Activated CD8-positive, alpha-beta memory T cell treated with anti-CD3 and anti-CD28 coated beads, Interleukin-2, amount 50 U/mL, for 24 hours (primary cell): ENCODE results near the gene MAGI1.

Source experiments
- DNase-seq: peaks from one replicate; pipeline ENCODE4 v3.0.0-alpha.2; 2020; ENCODE audit errors: extremely low read depth

MAGI1 gene

DNA sequence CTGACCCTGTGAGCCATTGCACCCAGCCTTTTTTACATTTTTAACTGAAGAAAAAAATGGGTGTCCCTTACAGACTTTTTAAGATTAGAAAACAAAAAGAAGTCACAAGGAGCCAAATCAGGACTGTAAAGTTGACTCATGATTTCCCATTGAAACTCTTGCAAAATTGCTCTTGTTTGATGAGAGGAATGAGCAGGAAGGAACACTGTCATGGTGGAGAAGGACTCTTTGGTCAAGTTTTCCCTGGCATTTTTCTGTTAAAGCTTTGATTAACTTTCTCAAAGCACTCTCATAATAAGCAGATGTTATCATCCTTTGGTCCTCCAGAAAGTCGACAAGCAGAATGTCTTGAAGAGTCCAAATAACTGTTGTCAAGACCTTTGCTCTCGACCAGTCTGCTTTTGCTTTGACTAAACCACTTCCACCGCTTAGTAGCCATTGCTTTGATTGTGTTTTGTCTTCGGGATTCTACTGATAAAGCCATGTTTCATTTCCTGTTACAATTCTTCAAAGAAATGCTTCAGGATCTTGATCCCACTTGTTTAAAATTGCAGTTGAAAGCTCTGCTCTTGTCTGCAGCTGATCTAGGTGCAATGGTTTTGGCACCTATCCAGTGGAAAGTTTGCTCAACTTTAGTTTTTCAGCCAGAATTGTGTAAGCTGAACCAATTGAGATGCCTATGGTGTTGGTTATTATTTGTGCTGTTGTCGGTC, 369.4 kb downstream of the MAGI1 start:
- DNase-seq: no peak

DNA sequence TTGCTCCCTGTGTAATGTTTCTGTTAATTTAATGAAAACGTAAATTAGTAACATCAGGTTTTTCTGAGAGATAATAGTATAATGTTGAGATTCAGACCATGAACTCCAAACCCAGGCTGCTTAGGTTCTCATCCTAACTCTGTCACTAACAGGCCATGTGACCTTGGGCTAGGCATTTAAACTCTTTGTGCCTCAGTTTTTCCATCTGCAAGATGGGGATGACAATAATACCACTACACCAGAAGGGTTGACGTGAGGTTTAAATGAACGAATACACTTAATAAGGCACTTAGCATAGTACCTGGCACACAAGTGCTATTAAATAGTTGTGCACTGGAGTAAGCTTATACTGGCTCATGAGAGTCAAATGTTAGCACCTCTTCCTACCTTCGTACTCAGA, 370.8 kb downstream of the MAGI1 start:
- DNase-seq: no peak

DNA sequence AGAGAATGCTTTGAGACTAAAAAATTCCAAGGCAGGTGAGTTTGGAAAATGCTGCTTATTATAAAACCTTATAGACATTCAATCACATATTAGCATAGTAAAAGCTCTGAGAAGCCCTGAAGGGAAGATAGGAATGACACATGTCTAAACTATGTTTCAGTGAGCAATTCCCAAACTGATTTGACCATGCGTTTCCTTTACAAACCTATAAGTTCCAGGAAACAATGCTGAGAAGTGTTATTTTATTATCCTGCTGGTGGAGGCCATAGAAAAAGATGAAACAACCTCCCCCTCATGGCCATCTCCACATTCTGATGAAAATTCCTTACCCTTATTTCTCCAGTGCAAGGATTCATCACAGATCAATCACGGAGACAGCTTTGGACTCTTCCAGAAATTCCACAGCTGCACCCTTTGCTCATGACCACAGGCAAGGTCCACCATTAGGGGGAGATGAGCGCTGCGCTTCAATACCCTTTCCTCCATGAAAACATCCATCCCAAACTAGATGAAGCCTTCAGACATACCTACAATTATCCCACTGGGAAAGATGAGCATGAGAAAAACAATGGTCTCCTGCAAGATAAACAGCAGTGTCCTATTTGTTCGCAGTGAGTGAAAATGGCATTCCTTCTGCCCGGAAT, 372.1 kb downstream of the MAGI1 start:
- DNase-seq: no peak

DNA sequence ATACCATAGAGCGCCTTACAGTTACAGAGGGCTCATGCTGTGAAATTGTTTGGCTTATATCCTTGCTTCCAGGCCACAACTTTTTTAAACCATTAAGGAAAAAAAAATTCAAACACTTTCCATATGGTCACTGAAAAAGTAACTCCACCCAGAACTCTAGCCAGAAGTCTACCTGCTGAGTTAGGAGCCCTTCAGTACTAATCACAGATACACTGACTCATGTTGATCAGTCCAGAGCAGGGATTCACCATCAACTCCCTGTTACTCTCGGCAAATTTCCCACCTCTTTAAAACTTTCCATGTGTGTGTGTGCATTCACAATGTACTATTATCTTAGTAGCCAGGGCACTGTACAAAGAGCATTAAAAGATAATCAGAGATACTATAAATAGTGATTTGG, 372.8 kb downstream of the MAGI1 start:
- DNase-seq: no peak

DNA sequence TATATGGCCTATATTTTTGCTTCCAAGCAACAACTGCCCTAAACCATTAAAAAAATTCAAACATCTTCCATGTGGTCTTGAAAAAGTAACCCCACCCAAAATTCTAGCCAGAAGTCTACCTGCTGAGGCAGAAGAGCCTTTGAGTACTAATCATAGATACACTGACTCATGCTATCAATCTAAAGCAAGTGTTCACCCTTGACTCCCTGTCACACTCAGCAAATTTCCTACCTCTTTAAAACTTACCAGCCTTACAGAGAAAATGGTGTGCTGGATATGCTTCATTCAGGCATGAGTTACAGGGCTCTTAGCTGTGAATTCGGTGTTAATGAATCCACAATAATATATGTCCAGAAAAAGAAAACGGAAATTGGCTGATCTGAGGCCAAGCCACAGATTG, 373.8 kb downstream of the MAGI1 start:
- no peak for DNase-seq

DNA sequence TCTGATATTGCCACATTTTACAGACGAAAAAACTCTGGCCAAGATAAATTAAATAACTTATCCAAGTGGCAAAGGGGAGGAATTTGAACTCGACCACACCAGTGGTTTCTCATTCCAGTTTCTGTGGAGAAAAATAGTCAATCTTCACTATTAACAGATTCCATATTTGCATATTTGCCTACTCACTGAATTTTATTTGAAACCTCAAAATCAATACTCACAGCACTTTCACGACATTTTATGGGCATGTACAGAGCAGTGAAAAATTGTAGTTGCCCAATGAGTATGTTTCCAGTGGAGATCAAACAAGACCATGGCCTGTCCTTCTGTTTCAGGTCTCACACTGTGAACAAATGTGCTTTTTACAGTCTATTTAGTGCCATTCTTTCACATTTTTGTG, 374.3 kb downstream of the MAGI1 start:
- DNase-seq: no peak

DNA sequence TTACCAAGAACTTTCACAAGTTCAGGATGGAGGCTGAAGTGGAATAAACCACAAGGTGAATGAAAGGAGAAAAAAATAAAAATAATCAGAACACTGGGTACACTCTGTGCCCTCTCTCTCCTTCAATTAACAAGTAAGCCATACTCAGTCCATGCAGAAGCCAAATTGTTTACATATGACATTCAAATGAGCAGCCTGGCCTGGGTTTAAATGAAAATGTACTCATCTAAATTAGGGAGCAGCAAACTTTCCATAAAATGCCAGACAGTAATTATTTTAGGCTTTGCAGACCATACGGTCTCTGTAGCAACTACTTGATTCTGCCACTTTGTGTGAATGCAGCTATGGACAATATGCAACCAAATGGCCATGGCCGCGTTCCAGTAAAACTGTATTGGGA, 376.6 kb downstream of the MAGI1 start:
- no peak for DNase-seq

DNA sequence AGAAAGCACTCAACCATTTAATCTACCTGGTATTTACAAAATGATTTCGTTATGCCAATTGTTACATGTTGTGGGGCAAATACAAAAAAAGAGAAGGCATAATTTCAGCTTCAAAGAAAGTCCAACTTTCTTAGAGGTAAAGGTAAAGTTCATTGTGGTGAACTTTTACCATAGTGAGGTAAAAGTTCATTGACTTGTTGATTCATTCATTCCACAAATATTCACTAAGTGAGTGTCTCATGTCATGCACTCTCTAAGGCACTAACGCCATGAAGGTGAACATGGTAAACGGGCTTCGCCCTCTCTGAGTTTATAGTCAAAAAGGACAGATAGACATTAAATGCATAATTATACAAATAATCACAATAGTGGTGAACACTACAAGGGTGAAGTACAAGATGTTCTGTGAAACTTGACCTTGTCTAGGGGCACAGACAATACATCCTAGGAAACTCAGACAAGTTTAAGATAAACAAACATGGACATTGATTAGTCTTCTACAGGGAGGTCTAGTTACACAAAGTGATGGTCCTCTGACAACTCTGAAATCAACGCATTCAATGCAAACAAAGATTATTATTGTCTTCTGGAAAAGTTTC, 378.6 kb downstream of the MAGI1 start:
- no peak for DNase-seq

DNA sequence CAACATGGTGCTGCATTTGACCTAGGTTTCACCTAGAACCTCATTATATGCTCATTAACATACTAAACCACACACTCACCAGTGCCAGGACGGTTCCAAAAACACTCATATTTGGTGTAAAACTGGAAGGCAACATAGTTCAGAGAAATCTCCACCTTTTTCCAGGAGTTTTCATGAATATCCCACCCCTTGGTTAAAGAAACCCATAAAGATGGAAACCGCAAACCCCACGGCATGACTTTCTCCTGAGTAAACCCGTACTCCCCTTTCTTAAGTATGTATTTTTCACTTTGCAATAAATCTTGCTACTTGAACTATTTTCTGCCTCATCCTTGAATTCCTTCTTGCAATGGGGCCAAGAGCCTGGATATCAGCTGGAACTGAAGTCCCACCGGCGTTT, 379.3 kb downstream of the MAGI1 start:
- DNase-seq: no peak

DNA sequence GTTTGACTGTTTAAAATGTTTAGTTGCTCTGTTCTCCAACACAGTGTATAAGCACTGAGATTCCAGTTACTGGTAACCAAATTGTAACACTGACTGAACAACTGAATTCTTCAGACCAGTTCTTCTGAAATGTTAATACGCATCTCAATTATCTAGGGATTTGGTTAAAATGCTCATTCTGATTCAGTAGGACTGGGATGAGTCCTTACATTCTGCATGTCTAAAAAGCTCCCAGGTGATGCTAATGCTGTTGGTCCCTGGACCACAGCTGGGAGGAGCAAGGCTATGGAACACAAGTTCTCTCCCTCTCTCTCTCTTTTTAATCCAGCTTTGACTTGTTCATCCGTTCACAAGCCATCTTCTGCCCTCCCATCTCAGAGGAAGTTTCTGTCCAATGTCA, 380.3 kb downstream of the MAGI1 start:
- DNase-seq: no peak

DNA sequence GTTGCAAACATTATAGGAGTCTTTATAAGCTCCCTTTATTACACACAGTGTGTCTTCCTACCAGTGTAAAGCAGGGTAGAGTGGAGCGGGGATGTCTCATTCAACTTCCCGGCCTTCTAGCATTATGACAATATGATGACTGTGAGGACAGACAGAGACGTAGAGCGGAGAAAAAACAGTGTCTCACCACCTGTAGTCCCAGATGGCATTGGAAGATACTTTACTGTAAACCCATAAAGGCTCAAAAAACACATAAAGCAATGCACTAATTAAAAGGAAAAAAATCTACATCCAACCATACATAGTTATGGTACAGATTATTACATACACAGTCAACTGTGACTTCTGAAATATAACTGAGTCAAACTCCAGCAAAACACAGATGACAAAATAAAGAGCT, 383.7 kb downstream of the MAGI1 start:
- DNase-seq: no peak

DNA sequence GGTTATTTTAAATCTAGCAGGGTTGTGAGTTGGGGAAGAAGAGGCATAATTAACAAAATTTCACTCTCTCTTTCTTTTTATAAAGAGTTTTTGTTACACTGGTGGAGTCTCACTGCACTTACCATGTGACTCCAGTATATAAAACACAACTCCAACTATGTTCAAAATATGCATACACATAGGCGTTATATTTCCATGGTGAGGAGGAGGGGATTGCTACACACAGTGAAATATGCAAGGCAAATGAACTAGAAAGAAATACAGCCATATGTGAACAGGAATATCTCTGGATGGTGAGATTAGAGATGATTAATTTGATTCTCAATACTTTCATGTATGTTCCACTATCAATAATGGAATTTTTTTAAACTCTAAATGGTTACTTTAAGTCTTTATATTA, 385.0 kb downstream of the MAGI1 start:
- DNase-seq: no peak

DNA sequence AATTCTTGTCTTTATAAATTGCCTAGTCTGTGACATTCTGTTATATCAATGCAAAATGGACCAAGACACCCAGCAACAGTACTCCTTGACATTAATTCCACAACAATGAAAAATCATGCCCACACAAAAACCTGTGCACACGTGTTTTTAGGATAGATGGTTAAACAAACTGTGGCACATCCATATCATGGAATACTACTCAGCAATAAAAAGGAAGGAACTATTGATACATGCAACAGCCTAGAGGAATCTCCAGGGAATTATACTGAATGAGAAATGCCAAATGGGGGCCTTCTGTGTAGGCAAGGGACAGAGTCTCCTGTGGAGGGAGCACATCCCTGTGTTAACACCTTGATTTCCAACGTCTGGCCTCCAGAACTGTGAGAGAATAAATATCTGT, 388.5 kb downstream of the MAGI1 start:
- DNase-seq: no peak

DNA sequence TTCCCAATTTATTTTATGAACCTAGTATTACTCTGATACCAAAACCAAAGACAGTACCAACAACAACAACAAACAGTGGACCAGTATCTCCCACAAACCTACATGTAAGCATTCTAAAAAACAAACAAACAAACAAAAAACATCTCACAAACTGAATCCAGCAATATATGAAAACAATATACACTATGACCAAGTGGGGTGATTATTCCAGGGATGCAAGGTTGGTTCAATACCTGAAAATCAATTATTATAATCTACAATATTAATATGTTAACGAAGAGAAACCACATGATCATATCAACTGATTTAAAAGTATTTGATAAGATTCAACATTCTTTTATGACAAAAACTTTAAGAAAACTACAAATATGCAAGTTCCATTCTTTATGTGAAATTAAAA, 391.3 kb downstream of the MAGI1 start:
- DNase-seq: no peak

DNA sequence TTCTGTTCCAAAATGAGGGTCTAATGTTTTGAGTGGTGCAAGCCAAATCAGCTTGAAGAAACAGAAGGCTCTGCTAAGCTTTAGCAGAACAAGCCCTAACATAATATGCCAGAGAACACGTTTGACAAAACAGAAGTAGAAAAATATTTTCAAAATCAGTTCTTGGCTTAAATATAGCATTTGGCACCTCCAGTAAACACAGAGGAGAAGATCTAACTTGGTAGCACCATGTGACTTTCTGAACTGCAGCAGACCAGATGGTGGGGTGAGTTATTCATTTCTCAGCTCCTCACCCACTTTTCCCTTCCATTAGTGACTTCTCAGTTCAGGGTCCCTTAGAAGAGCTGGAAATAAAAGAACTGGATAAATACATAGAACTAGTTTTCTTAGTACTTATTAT, 395.8 kb downstream of the MAGI1 start:
- no peak for DNase-seq

DNA sequence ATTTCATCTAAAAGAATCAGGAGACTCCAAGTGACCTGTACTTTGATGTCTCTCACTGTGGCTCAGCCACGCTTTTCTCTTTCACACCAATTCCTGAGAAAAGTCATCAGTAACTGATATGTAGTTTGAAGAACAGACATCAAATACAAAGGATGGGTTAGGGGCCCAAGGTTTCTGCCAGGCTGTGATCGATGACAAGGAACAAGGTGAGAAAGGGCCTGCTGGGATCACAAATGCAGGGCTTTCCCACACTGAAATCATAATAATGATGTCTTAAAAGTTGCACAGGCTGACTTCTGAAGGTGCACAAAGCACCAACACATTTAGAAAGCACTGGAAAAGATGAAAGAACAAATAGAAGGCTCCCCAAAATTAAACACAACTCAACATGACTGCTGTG, 396.9 kb downstream of the MAGI1 start:
- no peak for DNase-seq

DNA sequence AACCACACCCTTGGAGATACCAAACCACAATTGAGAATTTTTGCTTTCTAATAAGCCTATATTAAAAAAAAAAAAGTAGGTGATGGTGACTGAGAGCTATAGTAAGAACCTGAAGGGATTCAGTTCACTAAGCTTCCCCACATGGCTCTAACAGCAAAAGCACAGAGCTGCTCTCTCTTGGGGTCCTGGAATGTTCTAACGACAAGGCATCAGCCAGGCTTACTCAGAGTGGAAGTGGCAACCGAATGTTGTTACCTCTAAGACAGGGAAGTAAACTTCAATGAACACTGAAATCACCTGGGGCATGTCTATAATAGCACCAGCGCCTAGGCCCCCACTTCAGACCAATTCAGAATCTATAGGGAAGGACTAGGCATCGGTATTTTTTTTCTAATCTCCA, 397.7 kb downstream of the MAGI1 start:
- no peak for DNase-seq

DNA sequence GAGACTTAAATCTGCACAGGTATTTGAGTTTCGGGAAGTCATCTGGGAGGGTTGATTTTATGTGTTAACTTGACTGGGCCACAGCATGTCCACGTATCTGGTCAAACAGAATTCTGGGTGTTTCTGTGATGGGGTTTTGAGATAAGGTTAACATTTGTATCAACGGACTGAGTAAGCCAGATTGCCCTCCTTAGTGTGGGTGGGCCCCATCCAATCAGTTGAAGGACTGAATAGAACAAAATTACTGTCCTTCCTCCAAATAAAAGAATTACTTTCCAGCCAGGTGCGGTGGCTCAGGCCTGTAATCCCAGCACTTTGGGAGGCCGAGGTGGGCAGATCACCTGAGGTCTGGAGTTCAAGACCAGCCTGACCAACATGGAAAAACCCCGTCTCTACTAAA, 399.3 kb downstream of the MAGI1 start:
- no peak for DNase-seq

DNA sequence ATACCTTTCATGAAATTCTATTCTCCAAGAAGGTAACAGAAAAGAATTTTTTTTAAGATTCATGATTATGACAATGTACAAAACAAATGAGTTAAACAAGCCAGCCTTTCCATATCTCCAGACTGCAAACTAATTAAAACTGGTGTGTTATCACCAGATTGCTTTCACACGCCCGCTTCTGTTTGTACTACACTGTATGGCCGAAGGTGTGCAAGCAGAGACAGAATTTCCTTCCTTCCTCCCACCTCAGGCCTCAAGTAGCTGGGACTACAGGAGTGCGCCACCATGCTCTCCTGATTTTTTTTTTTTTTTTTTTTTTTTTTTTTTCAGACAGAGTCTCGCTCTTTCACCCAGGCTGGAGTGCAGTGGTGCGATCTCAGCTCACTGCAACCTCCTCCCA, 400.4 kb downstream of the MAGI1 start:
- no peak for DNase-seq

DNA sequence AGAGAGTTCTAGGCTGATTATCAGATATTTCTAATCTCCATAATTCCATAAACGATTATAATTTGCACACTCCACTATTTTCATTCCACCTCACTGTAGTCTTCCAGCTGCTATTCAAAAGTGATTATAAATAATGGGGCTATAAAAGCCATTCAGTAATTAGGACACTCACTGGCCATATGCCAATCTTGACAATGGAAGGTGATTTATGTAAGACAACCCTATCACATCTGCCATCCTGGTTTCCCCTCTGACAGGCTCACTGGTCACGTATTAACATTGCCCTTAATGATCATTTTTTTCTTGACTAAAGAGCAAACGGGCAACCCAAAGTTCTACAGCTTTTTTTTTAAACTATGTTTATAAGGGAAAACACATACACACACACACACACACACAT, 402.4 kb downstream of the MAGI1 start:
- DNase-seq: no peak

DNA sequence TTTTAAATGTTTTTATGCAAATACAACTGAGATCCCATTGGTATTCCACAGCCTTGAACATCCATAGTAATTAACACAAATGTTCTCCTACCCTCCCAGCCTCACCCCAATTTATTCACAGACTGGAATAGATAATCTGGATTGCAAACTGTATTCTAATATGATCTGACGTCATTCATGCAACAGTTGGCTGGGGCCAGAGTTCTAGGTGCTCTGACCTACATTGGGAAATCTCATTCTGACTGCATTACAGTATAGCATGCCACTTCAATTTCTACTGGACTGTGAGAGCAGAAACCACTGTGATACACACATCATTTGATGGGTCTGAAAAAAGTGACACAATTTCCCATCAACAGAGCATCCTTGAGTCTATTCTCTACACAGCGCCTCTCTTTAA, 403.1 kb downstream of the MAGI1 start:
- DNase-seq: no peak

DNA sequence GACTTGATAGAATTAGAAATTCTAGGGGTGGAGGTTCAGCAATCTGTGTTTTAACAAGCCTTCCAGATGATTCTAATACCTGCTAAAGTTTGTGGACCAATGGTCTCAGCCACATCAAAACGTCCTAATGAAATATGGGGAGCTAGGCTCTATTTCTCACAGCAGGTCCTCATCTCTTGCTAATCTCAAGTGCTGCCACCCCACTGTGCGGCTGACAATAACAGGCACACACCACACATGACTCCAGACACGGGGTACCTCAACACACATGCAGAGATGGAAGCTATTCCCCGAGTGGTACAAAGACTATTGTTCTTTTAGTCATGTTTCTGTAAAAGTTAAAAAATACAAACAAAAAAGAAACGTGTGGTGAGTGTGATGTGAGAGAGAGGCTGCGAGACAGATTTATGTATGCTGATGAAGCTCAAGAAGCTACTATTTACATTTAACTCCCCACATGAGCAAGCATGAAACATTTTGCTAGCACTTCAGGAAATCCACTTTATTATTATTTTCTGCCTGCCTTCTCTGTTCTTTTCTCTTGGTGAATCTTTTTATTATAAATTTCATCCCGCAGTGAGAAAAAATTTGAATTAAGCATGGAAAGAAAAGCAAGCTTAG, 405.6 kb downstream of the MAGI1 start:
- DNase-seq: no peak

DNA sequence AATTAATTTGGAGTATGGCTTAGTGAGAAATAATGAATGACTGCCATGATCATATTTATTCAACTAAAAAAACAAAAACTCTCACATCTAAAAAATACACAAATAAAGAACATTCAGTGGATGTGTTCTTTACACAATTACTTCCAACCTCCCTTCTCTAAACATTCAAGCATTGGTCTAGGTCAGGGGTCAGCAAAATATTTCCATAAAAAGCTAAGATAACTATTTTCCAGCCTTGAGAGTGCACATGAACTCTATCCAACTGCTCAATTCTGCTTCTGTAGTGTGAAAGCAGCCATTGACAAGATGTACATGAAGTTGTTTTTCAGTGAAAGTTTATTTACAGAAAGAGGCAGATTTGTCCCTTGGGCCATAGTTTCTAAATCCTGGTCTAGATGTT, 406.3 kb downstream of the MAGI1 start:
- DNase-seq: no peak
